Activated CD8-positive, alpha-beta memory T cell treated with anti-CD3 and anti-CD28 coated beads, Interleukin-2, amount 50 U/mL, for 24 hours (primary cell): ENCODE results near the gene MED12.

ENCODE experiments used
- DNase-seq: peaks from one replicate; pipeline ENCODE4 v3.0.0-alpha.2; 2020; ENCODE audit errors: extremely low read depth

The MED12 gene

DNA sequence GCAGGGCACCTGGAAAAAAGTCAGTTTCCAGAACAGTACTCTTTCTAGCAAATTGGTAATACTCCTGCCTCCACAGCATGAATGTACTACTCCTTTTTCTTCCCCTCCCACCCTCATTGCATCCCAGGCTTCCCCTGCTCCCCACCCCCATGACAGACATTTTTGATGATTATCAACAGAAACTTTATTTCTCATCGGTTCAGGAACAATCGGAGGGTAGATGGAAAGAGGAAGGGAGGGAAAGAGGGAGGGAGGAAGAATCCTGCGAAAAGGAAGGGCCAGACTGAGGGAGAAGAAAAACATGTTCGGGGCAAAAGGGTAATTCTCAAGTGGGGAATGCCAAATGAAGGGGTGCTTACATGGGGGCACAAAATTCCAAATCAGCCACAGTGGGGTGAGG is 11.2 kb upstream of the MED12 start:
- no peak for DNase-seq

GRCh38 chrX:71107762-71108360 is 10.5 kb upstream of the MED12 start:
- no peak for DNase-seq

DNA sequence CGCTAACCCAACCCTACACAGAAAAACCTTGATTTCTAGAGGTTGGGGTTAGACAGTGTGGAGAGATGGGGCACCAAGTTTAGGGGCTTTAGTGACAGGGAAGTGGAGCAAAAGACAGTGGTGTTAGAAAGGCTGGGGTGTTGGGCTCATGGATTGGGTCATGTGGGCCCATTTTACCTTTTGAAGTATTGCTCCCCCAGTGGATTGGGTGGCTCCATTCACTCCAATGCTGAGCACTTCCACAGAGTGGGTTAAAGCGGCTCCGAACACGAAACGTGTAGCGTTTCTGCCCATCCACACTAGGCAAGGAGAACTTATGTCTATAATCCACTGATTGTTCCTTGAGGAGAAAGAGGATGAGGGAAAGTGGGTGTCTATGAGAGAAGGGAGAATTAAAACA is 9.3 kb upstream of the MED12 start:
- no peak for DNase-seq

GRCh38 chrX:71111141-71111843 is 7.1 kb upstream of the MED12 start, which contains the start of gene IL2RG:
Gene IL2RG, minus strand, starts transcription at chrX:71111577. Its CDS starts 38 bp downstream, at chrX:71111539.
- peak; percentile 60 for DNase-seq

DNA sequence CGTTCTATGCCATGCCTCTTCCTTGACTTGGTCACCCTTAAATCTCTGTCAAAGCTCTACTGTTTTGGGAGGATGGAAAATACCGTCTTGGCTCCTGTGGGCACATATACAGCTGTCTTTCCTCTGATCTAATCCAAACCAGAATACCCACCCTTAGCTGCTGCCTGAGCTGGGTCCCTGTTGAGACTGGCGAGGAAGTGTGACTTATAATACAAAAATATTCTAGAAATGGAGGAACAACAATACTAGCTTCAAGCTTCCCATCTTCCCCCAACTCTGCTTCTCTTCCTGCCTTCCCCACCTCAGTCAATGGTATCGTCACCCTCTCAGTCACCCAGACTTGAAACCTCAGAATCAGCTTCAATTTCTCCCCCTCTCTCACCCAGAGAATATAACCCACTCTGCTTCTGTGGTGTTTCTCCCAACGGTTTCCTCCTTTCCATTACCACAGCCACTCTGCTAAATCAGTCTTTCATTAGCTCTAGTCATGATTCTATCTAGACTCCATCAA is 6.4 kb upstream of the MED12 start:
- no peak for DNase-seq

- DNase-seq: no peak
Observed at GRCh38 chrX:71117358-71117757, 1.0 kb upstream of the MED12 start.

DNA sequence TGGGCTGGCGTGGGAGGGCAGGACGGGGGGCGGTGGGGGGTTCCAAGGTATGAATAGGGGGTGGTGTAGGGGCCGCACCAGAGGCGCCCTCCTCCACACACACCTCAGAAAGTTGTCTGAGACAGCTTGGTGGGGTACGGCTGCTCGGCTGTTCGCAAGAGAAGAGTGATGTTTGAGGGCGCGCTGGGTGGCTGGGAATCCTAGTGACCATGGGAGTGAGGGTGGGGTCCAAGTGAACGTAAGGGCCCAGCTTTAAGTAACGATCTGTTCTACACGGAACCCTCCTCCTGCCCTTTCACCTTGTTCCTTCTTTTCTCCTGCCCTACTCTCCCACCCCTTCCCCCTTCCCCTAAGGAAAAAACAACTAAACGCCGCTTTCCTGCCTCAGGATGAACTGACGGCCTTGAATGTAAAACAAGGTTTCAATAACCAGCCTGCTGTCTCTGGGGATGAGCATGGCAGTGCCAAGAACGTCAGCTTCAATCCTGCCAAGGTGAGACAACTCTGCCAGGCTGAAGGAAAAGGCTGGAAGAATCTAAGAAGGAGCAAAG is 664 bp downstream of the MED12 start:
- DNase-seq: no peak

- no peak for DNase-seq
Observed at GRCh38 chrX:71128166-71128833, 9.9 kb downstream of the MED12 start.

- peak; percentile 39 for DNase-seq
Observed at GRCh38 chrX:71128915-71129765, 10.7 kb downstream of the MED12 start.

- no peak for DNase-seq
Observed at GRCh38 chrX:71131510-71131909, 13.1 kb downstream of the MED12 start.

- DNase-seq: no peak
Observed at GRCh38 chrX:71140440-71140839, 22.0 kb downstream of the MED12 start.

DNA sequence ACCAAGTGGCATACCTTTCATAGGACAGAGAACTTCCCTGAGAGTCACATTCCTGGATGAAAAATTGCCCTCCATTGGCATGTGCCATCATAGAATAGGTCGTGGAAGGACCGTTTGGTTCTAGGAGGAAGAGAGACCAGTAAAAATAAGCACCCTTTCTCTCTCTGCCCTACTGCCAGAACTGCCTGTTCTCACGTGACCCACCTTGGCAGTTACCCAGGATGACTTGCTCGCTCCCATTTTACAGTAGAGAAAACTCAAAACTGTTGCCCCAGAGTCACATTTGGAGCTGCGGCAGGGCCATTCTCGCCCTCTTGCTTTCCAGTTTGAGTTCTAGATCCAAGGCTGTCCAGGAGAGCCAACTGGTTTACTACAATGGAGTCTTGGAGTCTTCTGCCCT is 25.1 kb downstream of the MED12 start:
- no peak for DNase-seq

DNA sequence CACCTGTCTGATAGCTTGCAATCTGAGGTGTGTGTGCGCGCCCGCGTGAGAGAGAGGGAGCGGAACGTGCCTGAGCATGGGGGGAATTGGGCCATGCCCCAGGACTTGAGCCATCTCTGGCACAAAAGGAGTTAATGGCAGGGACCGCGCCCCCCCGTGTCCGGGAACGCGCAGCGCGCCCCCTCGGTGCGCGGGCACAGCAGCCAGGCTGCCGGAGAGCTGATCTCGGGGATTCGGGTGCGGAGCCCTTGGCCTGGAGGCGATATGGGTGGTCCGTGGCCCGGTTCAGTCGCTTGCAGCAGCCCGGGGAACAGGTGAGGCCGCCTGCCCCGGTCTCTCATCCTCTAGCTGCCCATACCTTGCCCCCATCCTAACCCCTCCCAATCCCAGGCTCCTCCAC is 26.3 kb downstream of the MED12 start, which contains the start of gene NLGN3:
Gene NLGN3, plus strand, starts transcription at position 191 of the 400 bp plus-strand sequence. CDS start 2,909 bp downstream, outside the sequence.
- no peak for DNase-seq

DNA sequence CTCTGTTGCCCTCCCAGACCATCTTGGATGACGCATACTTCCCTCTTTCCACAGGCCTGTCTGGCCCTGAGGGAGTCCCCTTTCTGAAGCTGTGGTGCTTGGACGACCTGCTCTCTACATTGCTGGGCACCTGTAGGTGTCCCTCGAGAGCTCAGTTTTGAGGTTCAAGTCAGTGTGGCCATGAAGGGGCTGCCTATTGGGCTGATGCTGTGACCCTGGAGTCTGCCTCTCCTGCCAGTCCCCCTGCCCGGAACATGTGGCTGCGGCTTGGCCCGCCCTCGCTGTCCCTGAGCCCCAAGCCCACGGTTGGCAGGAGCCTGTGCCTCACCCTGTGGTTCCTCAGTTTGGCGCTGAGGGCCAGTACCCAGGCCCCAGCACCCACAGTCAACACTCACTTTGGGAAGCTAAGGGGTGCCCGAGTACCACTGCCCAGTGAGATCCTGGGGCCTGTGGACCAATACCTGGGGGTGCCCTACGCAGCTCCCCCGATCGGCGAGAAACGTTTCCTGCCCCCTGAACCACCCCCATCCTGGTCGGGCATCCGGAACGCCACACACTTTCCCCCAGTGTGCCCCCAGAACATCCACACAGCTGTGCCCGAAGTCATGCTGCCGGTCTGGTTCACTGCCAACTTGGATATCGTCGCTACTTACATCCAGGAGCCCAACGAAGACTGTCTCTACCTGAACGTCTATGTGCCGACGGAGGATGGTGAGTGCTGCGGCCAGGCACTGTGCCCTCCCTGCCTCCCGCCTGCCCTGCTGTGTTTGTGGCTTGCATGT is 29.3 kb downstream of the MED12 start:
- DNase-seq: no peak

DNA sequence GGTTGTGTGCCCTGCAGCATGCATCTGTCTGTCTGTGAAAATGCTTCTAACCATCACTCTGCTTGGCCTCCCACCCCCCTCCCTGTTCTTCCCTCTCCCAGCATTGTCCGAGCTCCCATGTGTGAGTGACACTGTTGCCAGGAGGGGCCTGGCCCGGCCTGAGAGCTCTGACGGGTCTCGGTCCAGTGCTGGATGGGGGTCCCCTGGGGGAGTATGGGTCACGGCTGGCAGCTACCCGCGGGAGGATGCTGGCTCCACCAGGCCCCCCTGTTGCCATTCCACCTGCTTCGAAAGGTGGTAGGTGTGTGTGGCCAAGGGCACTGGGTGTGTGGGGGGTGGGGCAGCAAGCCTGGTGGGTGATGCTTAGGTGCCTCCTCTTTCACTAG is 29.9 kb downstream of the MED12 start:
- DNase-seq: no peak

GRCh38 chrX:71151366-71151765 is 33.0 kb downstream of the MED12 start:
- DNase-seq: no peak

- no peak for DNase-seq
Observed at GRCh38 chrX:71154196-71154595, 35.8 kb downstream of the MED12 start.

DNA sequence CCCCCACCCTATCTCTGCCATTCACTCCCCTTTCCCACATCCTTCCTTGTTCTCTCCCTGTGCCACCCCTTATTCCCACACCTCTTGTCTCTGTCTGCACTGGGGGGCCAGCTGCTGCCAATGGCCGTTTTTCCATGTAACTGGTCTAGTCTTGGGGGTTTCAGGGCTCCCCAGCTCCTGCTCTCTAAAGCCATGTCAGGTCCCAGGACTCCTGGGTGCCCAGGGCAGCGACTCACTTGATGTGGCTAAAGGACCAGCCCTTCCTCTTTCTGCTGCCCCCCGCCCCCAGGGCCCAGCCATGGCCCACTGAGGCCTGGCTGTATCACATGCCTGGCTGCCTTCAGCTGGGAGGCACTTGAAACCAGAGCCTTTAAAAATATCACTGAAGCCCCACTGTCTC is 36.2 kb downstream of the MED12 start:
- DNase-seq: no peak

DNA sequence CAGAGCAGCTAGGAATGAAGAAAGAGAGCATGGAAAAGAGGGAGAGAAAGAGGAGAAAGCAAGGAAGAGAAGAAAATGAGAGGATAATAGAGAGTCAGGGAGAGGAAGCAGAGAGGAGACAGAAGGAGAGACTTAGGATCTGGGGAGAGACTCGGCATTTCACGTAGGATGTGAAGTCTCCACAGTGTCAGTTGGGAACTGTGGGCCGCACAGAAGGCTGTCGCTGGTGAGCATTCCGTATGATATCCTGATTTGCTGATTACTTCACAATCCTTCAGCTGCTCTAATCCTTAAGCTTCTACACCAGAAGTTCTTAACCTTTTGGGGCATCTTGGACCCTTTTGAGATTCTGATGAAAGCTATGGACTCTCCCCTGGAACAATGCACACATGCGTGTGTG is 40.2 kb downstream of the MED12 start:
- DNase-seq: no peak

GRCh38 chrX:71159335-71159734 is 40.9 kb downstream of the MED12 start:
- no peak for DNase-seq

DNA sequence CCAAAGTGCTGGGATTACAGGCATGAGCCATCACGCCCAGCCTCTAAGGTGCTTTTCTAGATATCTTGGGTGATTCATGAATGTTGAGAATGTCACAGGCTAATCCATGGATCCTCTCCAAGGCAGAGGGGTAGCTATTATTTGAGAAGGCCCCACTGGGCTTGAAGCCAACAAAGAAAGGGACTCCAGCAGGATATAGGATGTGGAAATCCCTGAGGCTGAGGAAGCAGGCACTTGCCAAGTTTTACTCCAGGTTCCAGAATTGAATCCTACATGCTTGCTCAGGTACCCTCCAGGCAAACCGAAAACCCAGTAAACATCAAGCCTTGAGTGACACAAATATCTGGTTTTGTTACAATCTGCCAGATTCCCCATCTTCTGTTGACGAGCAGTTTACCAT is 42.1 kb downstream of the MED12 start:
- DNase-seq: no peak
